Measurements from ENCODE around the gene PACSIN1.
"Not testable (repeated sequence)": the region's sequence is repeated elsewhere in the genome, so short reads cannot be mapped to it uniquely, and the experiment has no call there.

The PACSIN1 gene

DNA sequence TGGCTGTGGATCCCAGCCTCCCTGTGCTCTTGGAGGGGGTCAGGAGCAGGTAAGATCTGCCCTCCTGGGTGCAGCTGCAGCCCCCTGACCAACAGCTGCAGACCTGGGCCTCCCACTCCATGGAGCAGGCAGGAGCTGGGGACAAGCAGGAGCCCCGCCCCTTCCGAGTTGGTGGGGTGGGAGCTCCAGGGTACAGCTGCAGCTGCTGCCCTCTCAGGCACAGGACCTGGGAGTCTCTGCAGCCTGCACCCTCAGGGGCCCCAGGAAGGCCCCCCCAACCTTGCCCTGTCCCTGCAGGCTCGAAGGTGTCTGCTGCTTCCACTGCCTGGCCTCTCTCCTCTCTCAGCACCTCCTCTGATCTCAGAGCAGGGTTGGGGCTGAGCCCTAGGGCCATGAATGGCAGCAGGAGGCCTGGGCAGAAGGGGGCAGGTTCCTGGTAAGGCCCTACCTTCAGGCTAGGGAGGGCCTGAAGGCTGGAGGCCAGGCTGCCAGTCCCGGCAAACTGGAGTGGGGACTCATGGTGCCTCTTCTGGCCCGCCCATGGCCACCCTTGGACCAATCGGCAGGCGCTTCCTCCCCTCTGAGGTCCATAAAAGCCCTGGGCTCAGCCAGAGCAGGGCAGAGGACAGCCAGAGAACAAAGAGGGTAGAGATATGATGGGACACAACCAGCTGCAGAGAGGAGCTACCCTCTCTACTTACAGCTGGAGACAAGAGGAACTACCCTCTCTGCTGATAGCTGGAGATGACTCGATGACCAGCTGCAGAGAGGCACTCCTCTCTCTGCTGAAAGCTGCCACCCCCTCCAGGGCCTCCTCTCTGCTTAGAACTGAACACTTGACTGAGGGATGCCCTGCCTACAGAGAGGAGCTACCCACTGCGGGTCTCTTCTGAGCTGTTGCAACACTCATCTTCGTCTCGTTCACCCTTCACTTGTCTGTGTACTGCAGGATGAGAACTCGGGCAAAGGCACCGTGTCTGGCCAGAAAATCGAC, 7.8 kb upstream of the PACSIN1 start:
- DNase-seq, result no peak

DNA sequence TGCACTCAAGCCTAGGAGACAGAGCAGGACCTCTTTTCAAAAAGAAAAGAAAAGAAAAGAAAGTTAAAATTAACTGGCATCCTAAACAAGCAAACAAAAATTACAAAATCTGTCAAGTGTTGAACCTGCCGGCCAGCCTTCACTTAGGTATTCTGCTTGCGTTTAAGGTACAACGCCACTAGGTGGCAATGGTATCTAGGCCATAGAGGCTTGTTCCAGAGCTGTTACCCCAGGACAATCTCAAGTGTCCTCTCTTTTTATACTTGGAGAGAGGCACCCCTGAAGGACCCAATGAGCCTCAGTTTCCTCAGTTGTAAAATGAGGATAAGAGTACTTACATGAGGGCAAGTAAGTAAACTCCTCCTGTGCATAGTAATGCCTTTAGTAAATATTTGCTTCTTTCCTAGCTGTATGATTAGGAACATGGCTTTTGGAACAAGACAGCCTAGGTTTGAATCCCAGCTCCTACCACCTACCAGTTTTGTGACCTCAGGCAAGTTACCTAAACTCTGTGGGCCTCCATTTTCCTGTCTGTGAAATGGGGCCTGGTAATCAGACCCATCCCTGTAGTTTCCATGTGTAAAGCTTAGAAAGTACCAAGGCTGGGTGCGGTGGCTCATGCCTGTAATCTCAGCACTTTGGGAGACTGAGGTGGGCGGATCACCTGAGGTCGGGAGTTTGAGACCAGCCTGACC, 5.8 kb upstream of the PACSIN1 start:
- peak in 1 of 2 donors; percentile 58 for DNase-seq

DNA sequence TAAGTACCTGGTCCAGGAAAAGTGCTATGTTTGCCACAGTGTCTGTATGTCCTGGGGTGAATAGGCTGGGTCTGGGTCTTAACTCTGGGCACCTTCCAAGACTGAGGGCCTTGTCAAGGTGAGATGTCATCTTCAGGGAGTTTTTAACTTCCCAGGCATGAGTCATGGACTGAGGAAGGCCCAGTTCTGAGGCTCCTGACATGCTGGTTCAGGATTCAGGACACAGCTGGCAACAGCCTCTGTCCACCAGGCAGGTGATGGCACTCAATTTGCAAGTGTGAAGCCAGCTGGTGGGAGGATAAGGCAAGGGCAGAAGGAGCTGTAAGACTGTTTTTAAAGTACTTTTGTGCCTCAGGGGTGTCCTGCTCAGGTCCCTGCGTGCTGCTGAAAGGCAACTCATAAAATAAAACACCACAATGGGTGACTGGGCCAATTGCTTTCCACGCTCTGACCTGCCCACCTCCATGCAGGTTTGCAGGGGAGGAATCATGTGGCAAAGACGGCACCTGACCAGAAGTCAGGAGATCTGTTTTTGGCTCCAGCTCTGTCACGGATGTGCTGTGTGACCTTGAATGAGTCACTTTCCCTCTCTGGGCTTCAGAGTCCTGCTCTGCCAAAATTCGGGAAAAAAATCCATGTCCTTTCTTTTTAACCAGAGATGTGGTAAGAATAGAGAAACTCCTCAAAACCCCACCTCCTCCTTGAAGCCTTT, 4.9 kb upstream of the PACSIN1 start:
- DNase-seq, result no peak

DNA sequence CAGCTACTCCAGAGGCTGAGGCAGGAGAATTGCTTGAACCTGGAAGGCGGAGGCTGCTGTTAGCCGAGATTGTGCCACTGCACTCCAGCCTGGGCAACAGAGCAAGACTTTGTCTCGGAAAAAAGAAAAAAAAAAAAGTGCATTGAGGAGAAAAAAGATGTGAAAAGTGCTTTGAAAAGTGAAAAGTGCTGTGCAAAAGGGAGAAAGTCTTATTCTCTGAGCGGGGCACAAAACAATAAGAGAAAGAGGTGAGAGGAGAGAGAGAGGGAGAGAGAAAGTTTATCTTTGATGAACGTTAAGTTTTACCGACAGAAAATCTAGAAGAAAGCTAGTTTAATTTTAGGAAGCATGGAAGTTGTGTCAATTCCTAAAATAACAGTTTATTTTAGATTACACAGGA, 3.9 kb upstream of the PACSIN1 start:
- no peak for DNase-seq

DNA sequence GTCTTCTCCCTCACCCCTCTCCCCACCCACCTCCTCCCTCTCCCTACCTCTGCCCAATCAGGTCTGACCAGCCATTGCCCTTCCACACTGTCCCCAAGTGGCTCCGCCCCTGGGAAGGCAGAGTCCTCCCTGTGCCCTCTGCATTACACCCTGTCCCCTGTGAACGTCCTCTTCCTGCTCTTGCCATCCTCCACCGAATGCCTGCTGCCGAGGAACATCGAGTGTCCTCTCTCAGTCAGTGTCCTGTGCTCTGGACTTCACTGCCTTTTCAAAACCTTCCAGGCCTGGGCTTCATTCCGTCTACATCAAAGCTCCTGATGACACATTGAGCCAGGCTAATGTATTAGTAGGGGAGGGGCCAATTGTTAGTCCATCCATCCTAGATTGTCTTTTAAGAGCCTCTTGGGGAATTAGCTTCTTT, 3.3 kb upstream of the PACSIN1 start:
- no peak for DNase-seq

DNA sequence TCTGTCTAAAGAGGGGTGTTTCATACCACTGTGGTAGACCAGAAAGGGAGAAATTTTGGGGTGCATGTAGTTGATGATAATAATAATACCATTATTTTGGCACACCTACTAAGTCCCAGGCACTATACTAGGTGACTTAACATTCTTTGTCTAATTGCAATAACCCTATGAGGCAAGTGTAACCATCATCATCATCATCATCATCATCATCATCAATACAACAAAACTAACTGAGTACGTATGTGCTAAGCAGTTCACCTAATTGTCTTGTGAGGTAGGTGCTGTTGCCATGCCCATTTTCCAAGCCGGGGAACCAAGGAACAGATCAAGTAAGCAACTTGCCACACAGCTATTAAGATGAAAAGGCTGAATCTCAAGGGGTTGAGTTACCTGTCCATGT, 2.6 kb upstream of the PACSIN1 start:
- no peak for DNase-seq

DNA sequence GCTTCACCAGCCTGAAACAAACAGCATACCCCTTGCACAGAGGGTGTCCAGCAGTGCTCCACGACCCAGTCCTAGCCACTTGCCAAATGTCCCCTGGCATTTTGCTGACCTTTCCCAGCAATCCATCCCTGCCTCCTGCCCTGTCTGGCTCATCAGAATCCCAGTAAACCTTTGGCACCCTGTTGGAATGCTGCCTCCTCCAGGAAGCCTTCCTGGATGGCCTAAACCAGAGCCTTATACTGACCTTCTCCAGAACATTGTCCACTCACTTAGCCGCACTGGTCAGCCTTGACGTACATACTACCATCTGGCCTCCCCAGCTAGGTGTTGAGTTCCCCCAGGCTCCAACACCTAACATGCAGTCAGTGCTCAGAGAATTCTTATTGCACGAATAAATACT, 2.0 kb upstream of the PACSIN1 start:
- DNase-seq, result no peak

DNA sequence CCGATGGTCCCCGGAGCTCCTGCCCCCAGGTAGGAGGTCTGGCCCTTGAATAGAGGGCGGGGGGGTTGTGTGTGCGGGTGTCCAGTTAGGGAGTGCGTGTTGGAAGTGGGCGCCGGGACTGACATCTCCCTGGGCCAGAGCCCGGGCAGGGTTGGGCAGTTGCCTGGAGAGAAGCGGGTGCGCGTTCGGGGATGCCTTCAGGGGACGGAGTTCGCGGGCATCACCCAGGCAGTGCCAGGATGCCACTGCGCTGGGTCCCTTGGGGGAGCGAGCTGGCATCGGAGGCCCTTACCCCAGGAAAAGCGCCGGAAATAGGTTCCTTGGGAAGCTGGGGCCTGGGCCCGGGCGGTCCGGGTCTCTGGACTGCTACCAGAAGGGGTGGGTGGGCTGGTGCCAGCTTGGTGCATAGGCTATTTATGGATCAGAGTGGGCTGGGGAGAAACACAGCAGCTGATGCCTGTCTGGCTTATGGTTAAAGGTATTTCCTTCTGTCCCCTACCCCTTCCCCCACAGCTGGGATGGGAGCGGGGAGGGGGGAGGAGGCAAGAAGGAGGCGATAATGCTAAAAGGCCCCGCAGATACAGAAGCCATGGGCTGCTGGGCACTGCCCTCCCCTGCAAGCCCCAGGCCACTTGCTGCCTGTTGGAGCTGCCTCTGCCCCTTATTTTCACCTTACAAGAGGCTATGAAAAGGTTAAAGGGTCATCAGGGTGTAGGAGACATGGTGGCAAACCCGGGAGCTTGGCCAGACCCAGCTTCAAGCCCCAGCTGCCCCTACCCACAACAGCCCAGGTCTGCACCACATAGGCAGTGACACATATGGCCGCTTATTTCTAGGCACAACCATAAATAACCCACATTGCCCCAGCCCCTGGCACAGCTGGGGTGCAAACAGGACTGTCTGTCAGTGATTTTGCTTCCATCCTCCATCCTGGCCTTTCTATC, 638 bp downstream of the PACSIN1 start:
- DNase-seq, result no peak

DNA sequence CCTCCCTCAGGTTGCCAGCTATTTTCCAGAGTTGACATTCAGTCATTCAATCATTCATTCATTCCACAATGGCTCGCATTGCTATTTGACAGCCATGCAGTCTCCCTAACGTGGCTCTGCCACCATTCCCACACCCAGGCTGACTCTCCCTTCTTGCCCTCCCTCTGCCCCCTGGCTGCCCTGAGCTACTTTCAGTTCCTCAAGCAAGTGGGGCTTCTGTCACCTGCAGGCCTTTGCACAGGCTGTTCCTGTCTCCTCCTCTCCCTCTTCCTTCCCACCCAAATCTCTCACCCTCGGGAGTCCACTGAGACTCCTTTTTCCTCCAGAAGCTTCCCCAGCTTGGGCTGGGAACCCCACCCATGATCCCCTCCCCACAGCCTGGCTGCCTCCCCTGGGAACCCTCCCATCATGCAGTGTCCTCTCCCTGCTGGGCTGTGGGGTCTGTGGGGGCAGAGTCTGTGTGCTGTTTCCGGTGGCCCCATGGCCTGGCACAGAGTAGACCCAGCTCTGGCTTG, 2.6 kb downstream of the PACSIN1 start:
- peak in 1 of 2 donors; percentile 26 for DNase-seq

DNA sequence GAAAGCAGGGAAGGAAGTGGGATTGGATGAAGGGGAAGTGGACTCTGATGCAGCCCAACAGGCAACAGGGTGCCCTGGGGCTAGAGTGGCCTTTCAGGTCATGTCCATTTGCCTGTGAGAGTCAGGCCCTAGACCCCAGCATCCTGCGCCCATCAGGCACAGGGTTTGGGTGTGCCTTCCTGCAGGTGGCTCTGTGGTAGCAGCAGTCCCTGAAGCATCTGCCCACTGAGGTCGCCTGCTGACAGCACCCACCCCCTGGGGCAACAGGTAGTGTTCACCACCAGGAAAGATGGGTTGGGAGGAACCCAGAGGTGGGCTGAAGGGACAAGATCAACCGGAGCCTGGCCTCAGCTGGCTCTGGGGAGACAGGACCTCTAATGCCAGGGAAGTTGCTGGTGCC, 3.6 kb downstream of the PACSIN1 start:
- no peak for DNase-seq

DNA sequence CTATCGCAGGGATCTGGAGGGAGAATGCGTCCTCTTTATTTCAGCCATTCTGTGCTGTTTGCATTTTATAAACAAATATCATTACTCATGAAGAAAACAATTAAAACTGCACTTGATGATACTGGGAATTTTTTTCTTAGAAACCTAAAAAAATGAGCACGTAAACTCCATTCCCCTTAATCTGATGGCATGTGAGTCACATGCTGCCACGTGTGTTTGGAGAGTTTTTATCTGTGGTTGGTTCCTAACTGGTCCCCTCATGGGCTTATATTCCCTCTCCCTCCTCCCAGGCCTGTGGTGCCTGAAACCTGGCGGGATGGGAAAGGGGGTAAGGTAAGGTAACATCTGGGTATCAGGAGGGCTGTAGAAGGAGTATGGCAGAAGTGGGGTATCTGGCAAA, 6.5 kb downstream of the PACSIN1 start:
- no peak for DNase-seq

DNA sequence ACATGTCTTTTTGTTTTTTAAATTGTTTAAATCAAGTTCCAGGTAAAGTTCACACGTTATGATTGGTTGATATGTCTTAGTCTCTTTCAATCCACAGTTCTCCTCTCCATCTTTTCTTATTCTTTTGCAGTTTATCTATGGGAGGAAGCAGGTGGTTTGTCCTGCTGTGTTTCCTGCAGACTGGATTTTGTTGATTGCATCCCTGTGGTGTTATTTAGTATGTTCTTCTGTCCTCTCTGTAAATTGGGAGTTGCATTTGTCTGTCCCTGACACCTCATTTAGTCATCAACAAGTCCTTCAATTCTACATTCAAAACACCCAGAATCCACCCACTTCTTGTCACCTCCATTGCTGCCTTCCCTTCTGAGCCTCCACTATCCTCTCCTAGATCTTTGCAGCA, 8.1 kb downstream of the PACSIN1 start:
- DNase-seq, result no peak

DNA sequence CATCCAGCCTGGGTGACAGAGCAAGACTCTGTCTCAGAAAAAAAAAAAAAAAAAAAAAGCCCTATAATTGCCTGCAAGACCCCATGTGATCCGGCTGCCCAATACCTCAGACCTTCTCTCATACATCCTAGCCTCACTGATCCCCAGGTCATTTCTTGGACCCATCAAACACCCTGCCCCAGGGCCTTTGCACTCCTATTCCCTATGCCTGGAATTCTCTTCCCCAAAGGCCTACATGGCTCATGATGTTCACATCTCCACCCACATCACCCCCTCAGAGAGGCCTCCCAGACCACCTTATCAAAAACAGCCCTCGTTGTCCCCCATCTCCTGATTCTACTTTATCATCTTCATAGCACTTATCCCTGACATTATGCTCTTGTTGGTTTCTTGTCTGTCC, 8.9 kb downstream of the PACSIN1 start:
- DNase-seq, result no peak

DNA sequence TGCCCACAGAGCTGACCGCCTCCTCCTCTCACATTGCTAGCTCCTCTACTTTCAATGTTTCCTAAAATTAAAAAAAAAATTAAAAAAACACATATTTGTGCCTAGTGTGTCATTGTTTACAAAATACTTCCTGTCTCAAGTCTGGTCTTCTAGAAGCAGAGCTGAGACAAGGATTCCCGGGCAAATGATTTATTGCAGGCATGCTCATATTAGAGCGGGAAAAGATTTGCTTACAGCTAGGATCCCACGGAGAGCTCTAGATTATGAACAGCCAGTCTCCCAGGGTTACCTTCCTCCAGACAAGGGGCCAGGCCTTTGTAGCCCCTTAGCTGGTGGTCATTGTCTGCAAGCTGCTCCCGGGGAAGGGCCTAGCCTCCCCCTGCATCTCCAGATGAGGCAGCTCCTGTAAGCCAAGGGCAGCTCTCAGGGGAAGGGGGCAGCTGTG, 9.4 kb downstream of the PACSIN1 start:
- DNase-seq, result no peak

DNA sequence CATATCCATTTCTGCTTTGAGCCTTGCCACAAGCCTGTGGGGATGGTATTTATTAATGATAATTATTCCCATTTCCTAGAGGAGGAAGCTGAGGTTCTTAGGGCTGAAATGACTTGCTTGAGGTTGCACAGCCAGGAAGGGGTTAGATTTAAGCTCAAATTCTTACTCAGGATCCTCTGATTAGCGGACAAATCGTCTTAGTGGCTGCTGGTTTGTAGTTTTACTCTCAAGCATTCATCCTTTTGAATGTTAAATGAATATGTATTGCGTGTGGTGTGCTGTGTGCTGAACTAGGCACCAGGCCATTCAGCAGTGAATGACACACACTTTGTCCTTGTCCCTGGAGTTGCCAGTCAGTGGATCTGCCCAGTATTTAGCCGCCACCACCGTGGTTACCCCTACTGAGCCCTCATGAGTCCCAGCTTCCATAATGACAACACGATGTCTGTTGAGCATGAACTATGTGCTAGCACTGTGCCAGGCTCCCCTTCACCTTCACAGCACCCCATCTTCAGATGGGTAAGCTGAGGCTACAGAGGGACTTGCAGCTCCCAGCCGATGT, 10.0 kb downstream of the PACSIN1 start:
- no peak for DNase-seq

DNA sequence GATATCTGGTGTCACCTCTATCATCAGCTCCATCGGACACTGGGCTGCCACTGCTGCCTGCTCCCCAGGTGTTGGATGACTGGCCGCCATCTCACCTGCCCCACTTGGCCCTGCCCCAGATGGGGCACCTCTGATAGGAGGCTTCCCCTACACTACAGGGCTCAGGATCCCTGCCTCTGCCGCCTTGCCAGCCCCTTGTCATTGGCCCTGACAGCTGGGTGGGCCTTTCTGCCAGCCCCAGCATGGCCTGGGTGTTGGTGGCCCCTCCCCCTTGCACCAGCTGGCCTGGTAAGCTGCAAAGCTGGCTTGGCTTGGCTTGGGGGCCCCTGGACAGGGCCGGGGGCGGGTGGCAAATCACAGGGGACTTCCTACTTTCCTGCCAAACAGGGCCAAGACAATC, 10.6 kb downstream of the PACSIN1 start:
- DNase-seq, result no peak

DNA sequence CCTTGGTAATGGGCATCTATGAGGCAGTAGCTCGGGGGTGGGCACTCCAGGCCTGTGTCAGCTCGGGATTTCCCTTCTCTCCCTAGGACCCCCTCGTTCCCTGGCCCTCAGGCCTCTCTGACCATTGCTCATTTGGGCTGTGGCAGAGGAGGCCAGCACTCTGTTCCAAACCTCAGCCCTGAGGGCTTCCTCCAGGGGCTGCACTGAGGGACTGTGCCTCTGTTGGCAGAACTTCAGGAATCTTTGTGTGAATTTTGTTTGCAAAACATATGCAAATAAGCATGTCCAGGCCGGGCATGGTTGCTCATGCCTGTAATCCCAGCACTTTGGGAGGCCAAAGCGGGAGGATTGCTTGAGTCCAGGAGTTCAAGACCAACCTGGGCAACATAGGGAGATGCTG, 11.0 kb downstream of the PACSIN1 start:
- no peak for DNase-seq

DNA sequence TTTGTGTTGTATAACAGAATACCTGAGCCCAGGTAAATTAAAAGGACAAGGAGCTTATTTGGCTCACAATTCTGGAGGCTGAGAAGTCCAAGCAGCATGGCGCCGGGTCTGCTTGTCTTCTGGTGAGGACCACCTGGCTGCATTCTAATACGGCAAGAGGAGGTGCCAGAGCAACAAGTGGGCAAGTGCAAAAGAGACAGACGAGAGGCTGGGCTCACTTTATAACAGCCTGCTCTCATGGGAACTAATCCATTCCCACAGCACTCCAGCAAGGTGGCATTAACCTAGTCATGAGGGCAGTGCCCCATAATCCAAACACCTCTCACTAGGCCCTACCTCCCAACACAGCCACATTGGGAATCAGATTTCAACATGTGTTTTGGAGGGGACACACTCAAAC, 12.9 kb downstream of the PACSIN1 start:
- no peak for DNase-seq

DNA sequence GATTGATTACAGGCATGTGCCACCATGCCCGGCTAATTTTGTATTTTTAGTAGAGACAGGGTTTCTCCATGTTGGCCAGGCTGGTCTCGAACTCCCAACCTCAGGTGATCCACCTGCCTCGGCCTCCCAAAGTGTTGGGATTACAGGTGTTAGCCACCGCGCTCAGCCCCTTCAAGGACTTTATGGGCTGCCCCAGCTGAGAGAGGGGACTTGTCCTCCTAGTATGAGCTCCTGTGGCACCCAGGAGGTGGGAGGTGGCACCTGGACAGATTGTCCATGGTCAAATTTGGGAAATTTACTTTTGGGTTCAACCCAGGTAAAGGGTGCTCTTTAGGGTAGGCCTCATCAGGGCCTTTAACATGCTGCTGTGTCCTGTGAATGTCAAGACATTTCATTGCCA, 17.9 kb downstream of the PACSIN1 start:
- DNase-seq, result not testable (repeated sequence)

DNA sequence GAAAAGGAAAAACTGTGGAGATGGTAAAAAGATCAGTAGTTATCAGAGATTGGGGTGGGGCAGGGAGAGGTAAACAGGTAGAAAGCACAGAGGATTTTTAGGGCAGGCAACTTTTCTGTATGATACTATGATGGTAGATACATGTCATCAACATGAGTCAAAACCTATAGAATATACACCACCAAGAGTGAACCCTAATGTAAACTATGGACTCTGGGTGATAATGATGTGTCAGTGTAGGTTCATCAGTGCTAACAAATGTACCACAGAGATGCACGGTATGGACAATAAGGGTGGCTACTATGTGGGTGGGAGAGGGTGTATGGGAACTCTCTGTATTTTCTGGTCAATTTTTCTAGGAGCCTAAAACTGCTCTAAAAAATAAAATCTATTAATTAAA, 18.5 kb downstream of the PACSIN1 start:
- DNase-seq, result no peak

DNA sequence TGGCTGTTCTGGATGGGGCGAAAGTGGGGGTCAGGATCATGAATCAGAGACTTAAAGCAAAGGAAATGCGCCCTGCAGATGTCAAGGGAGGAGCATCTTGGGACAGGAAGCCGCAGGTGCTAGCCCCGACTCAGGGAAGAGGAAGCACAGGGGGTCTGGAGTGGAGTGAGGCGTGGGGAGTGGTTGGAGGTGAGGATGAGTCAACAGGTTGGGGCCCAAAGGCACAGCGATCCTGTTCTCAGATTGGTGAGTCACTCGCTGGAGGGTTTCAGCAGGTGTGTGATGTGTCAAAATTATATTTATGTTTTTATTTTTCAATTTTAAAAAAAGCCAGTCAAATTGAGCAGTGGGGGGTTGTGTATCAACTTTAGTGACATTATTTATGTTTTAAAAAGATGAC, 19.0 kb downstream of the PACSIN1 start:
- peak in 1 of 2 donors; percentile 89 for DNase-seq
